Fibroblast of lung (primary cell): ENCODE results near the gene SSTR5. TPM values are rescaled to one million over a fixed set of nuclear protein-coding genes. Genes with fewer than 3 reads are reported as not detected.

ENCODE experiments used
- DNase-seq, 2 donors: peaks; one replicate each; pipeline versions ENCODE4 v3.0.0 to v3.0.0-alpha.2; 2010; ENCODE audit warnings: low read depth in 2 of 2
- H2AFZ ChIP-seq: 2 replicates; pipeline ENCODE4 v1.5.1; 2012; ENCODE audit warnings: low read length, control low read depth, inconsistent platforms
- H3K27ac ChIP-seq: 2 replicates; pipeline ENCODE4 v1.5.1; 2011; ENCODE audit warnings: low read length, control low read depth; ENCODE audit not compliant: insufficient read depth
- H3K27me3 ChIP-seq: 2 replicates; pipeline ENCODE4 v1.5.1; 2011; ENCODE audit warnings: mild to moderate bottlenecking, low read length; ENCODE audit not compliant: control insufficient read depth, insufficient read depth
- H3K36me3 ChIP-seq: 2 replicates; pipeline ENCODE4 v1.5.1; 2011; ENCODE audit warnings: low read length; ENCODE audit not compliant: control insufficient read depth, insufficient read depth
- H3K4me1 ChIP-seq: 2 replicates; pipeline ENCODE4 v1.5.1; 2011; ENCODE audit warnings: low read length; ENCODE audit not compliant: control insufficient read depth, insufficient read depth; ENCODE audit errors: extremely low read depth
- H3K4me2 ChIP-seq: 2 replicates; pipeline ENCODE4 v1.5.1; 2011; ENCODE audit warnings: low read length, control low read depth; ENCODE audit not compliant: insufficient read depth; ENCODE audit errors: extremely low read depth
- H3K4me3 ChIP-seq, 4 experiments: fragments of 200-600 bp in 1 of 4; sonication (generic) in 1 of 4; replicated peaks in 1 of 4; 2 replicates each; pipeline ENCODE4 v1.5.1; 2011 to 2016; ENCODE audit warnings: low read length in 4 of 4, low read depth in 3 of 4, mild to moderate bottlenecking in 3 of 4, control low read depth in 2 of 4, inconsistent platforms in 1 of 4, mixed read lengths in 1 of 4; ENCODE audit not compliant: insufficient read depth in 1 of 4; ENCODE audit errors: control extremely low read depth in 1 of 4
- H3K79me2 ChIP-seq: 2 replicates; pipeline ENCODE4 v1.5.1; 2012; ENCODE audit warnings: mild to moderate bottlenecking, low read length, inconsistent platforms; ENCODE audit not compliant: control insufficient read depth, insufficient read depth
- H3K9ac ChIP-seq: 2 replicates; pipeline ENCODE4 v1.5.1; 2011; ENCODE audit warnings: mild to moderate bottlenecking, low read length, control low read depth; ENCODE audit not compliant: insufficient read depth
- H3K9me3 ChIP-seq: 2 replicates; pipeline ENCODE4 v1.5.1; 2012; ENCODE audit warnings: low read depth, low read length; ENCODE audit not compliant: control insufficient read depth, insufficient read depth
- H4K20me1 ChIP-seq: 2 replicates; pipeline ENCODE4 v1.5.1; 2011; ENCODE audit warnings: low read length; ENCODE audit not compliant: control insufficient read depth, insufficient read depth; ENCODE audit errors: extremely low read depth
- EZH2 ChIP-seq: IDR thresholded peaks from 2 replicates; pipeline ENCODE4 v1.5.1; 2012; ENCODE audit warnings: low read length, control low read depth, mild to moderate bottlenecking; ENCODE audit errors: missing control alignments
- polyA plus RNA-seq, 2 donors: library from polyadenylated mRNA; depleted of rRNA in 1 of 2; stranded (reverse) in 1 of 2; unstranded in 1 of 2; fragments of >200 nt; gene quantifications; 2 replicates each; pipeline ENCODE4 v1.2.1, GENCODE V29; 2011 to 2012; ENCODE audit warnings: missing spikeins in 1 of 2
- total RNA-seq: library from RNA; depleted of rRNA; stranded (reverse); fragments of >200 nt; gene quantifications from 2 replicates; pipeline ENCODE4 v1.2.1, GENCODE V29; 2014
- TF ChIP-seq, protein P1 (sequence below), 2 donors: IDR thresholded peaks in 1 of 2; conservative IDR thresholded peaks in 1 of 2; 1 replicate in 1 of 2; 2 replicates in 1 of 2; pipeline ENCODE4 v1.5.1; 2011 to 2012; ENCODE audit warnings: low read length in 2 of 2, control low read depth in 1 of 2, inconsistent platforms in 1 of 2, low read depth in 1 of 2, mild to moderate bottlenecking in 1 of 2

SSTR5 gene
- total and polyA plus RNA-seq, 2 donors (not counting 1 experiment from before 2014, with no cell fraction given): not detected

- Histone ChIP-seq H3K4me1 (no peaks in the 10 kb centered on the region), H3K36me3 (no peaks in the 10 kb centered on the region), H4K20me1 (no peaks in the 10 kb centered on the region), H3K27me3 (no peaks in the 10 kb centered on the region), H2AFZ (no peak overlapping the region), H3K79me2 (no peaks in the 10 kb centered on the region), H3K4me2 (no peak overlapping the region), H3K27ac (no peak overlapping the region), H3K9me3 (no peaks in the 10 kb centered on the region), H3K4me3 (no peak overlapping the region), H3K9ac (no peak overlapping the region)
- TF ChIP-seq, protein P1, sequence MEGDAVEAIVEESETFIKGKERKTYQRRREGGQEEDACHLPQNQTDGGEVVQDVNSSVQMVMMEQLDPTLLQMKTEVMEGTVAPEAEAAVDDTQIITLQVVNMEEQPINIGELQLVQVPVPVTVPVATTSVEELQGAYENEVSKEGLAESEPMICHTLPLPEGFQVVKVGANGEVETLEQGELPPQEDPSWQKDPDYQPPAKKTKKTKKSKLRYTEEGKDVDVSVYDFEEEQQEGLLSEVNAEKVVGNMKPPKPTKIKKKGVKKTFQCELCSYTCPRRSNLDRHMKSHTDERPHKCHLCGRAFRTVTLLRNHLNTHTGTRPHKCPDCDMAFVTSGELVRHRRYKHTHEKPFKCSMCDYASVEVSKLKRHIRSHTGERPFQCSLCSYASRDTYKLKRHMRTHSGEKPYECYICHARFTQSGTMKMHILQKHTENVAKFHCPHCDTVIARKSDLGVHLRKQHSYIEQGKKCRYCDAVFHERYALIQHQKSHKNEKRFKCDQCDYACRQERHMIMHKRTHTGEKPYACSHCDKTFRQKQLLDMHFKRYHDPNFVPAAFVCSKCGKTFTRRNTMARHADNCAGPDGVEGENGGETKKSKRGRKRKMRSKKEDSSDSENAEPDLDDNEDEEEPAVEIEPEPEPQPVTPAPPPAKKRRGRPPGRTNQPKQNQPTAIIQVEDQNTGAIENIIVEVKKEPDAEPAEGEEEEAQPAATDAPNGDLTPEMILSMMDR (conservative IDR thresholded peaks at IDR 0.05 in 1 of 2, IDR thresholded peaks at IDR 0.05 in 1 of 2; ENCODE audit: low read depth in 1 of 2, low read length in 2 of 2): no peak
- no peak for TF ChIP-seq EZH2
- DNase-seq: no peak
These were observed 39.3 kb upstream of the SSTR5 start for GRCh38 chr16:1033128-1033679.

DNA sequence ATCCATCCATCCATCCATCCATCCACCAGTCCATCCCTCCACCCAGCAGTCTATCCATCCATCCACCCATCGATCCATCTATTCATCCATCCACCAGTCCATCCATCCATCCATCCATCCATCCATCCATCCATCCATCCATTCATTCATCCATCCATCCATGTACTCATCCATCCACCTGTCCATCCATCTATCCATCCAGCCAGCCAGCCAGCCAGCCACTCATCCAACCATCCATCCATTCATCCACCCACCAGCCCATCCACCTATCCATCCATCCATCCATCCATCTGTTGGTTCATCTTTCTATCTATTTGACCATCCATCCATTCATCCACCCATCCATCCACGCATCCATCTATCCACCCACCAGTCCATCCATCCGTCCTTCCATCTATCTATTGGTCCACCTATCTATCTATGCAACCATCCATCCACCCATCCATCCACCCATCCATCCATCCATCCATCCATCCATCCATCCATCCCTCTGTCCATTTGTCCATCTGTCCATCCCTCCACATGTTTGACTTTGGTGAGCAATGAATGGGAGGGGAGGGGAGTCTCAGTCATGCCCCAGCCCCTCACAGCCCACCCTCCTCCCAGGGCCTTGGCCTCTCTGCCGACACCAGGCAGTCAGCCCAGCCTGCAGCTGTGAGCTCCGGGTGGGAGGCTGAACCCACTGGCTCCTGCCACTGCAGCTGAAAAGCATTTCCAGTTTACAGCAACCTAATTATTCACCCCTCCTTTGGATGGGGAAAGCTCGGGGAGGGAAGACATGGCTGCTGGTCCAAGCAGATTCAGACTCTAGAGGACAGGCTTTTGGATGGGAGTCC lies 38.1 kb upstream of the SSTR5 start:
- no peak overlapping the region for H3K9ac ChIP-seq
- no peaks in the 10 kb centered on the region for H4K20me1 ChIP-seq
- no peaks in the 10 kb centered on the region for H3K36me3 ChIP-seq
- TF ChIP-seq, protein P1 (conservative IDR thresholded peaks at IDR 0.05 in 1 of 2, IDR thresholded peaks at IDR 0.05 in 1 of 2; ENCODE audit: low read depth in 1 of 2, low read length in 2 of 2): no peak
- no peak for TF ChIP-seq EZH2
- H2AFZ ChIP-seq: no peak overlapping the region
- no peak overlapping the region for H3K4me2 ChIP-seq
- no peaks in the 10 kb centered on the region for H3K9me3 ChIP-seq
- DNase-seq: no peak
- no peaks in the 10 kb centered on the region for H3K79me2 ChIP-seq
- no peaks in the 10 kb centered on the region for H3K4me1 ChIP-seq
- H3K27ac ChIP-seq: no peak overlapping the region
- H3K27me3 ChIP-seq: no peaks in the 10 kb centered on the region
- H3K4me3 ChIP-seq: no peak overlapping the region

- H3K4me3 ChIP-seq: no peak overlapping the region
- H3K9me3 ChIP-seq: no peaks in the 10 kb centered on the region
- no peak overlapping the region for H3K9ac ChIP-seq
- no peaks in the 10 kb centered on the region for H3K4me1 ChIP-seq
- H4K20me1 ChIP-seq: no peaks in the 10 kb centered on the region
- no peak for DNase-seq
- H3K27me3 ChIP-seq: no peaks in the 10 kb centered on the region
- no peaks in the 10 kb centered on the region for H3K79me2 ChIP-seq
- no peaks in the 10 kb centered on the region for H3K36me3 ChIP-seq
- H3K27ac ChIP-seq: no peak overlapping the region
- H3K4me2 ChIP-seq: no peak overlapping the region
- TF ChIP-seq, protein P1 (conservative IDR thresholded peaks at IDR 0.05 in 1 of 2, IDR thresholded peaks at IDR 0.05 in 1 of 2; ENCODE audit: low read depth in 1 of 2, low read length in 2 of 2): no peak
- no peak for TF ChIP-seq EZH2
- H2AFZ ChIP-seq: no peak overlapping the region
These were observed 37.5 kb upstream of the SSTR5 start for GRCh38 chr16:1035066-1035415.
